ENCODE data around the gene ECPAS. TPM values are rescaled to one million over a fixed set of nuclear protein-coding genes. Genes with fewer than 3 reads are reported as not detected.
A peak's percentile ranks its signal among the peaks of the same experiment; 100 is the strongest.

The ECPAS gene
- total and polyA plus RNA-seq, 2 donors from 2014 or later: 28.1 to 83.7 TPM

DNA sequence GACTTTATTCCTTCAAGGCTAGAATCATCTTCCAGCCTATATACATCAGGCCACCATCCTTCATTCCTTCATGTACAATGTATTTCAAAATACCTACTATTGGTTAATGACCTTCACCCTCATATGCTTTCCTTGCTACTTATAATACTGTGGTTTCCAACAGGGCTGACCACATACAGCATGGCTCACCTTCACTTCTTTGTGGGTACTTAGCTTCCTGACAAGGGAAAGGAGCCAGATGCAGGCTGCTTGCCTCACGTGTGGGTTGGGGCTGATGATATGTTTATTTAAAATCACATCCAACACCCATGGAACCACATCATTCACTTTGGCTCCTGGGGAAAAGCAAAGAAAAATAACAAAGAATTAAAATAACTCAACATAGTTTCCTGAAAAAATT lies 90.2 kb downstream of the ECPAS start:
- Histone ChIP-seq H3K4me1 (ENCODE audit: control insufficient read depth in 2 of 3, insufficient read depth in 2 of 3, low read depth in 1 of 3, low read length in 3 of 3) (no peaks in the 10 kb centered on the region), H3K36me3 (ENCODE audit: control insufficient read depth in 2 of 3, insufficient read depth in 3 of 3, low read length in 3 of 3) (peaks cover 19 to 54% (median 43%) of the 10 kb centered on the region in 3 donors)
- intact Hi-C loops (cut with DNase I): no loop called here

DNA sequence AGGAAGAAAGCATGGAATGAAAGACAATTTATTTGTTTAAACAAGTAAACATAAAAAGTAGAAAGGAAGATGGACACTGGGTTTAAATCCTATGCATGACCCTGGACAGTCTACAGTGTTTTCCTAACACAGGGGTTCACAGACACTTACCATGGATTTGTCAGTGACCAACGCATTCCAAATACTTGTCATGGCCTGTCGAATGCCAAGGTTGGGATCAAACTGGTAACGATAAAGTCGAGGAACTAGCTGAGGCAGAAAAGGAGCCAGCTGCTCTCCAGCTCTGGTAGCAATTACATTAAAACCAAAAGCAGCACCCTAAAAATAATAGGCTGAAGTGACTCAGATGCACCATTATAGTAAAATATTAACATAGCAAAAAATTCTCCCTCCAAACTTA lies 94.8 kb downstream of the ECPAS start:
- TF ChIP-seq, protein P1, sequence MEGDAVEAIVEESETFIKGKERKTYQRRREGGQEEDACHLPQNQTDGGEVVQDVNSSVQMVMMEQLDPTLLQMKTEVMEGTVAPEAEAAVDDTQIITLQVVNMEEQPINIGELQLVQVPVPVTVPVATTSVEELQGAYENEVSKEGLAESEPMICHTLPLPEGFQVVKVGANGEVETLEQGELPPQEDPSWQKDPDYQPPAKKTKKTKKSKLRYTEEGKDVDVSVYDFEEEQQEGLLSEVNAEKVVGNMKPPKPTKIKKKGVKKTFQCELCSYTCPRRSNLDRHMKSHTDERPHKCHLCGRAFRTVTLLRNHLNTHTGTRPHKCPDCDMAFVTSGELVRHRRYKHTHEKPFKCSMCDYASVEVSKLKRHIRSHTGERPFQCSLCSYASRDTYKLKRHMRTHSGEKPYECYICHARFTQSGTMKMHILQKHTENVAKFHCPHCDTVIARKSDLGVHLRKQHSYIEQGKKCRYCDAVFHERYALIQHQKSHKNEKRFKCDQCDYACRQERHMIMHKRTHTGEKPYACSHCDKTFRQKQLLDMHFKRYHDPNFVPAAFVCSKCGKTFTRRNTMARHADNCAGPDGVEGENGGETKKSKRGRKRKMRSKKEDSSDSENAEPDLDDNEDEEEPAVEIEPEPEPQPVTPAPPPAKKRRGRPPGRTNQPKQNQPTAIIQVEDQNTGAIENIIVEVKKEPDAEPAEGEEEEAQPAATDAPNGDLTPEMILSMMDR (IDR thresholded peaks at IDR 0.05; ENCODE audit: borderline replicate concordance, extremely low read depth, insufficient read depth): no peak
- intact Hi-C loops (cut with DNase I): no loop called here
- H3K36me3 ChIP-seq (ENCODE audit: control insufficient read depth in 2 of 3, insufficient read depth in 3 of 3, low read length in 3 of 3): peaks cover 23 to 58% (median 50%) of the 10 kb centered on the region in 3 donors
- DNase-seq (no peak), FAIRE-seq (no peak)
- no peaks in the 10 kb centered on the region for H3K9me3 ChIP-seq (ENCODE audit: control insufficient read depth in 2 of 3, insufficient read depth in 1 of 3, low read length in 3 of 3)
- no peak overlapping the region for H3K9ac ChIP-seq (ENCODE audit: low read length in 3 of 3)
- H3K27ac ChIP-seq (ENCODE audit: low read depth in 2 of 2, low read length in 2 of 2): no peak overlapping the region
- no peaks in the 10 kb centered on the region for H3K4me1 ChIP-seq (ENCODE audit: control insufficient read depth in 2 of 3, insufficient read depth in 2 of 3, low read depth in 1 of 3, low read length in 3 of 3)
- H3K4me3 ChIP-seq (ENCODE audit: low read length in 3 of 3): no peak overlapping the region
- H3K27me3 ChIP-seq (ENCODE audit: control insufficient read depth, insufficient read depth, low read length): no peaks in the 10 kb centered on the region

More for the DNA sequence above, 90.2 kb downstream of the ECPAS start:
- Histone ChIP-seq H3K9ac (ENCODE audit: low read length in 3 of 3) (no peak overlapping the region), H3K4me3 (ENCODE audit: low read length in 3 of 3) (no peak overlapping the region), H3K27me3 (ENCODE audit: control insufficient read depth, insufficient read depth, low read length) (no peaks in the 10 kb centered on the region), H3K9me3 (ENCODE audit: control insufficient read depth in 2 of 3, insufficient read depth in 1 of 3, low read length in 3 of 3) (no peaks in the 10 kb centered on the region), H3K27ac (ENCODE audit: low read depth in 2 of 2, low read length in 2 of 2) (no peak overlapping the region)
- no peak for DNase-seq
- no peak for FAIRE-seq
- TF ChIP-seq, protein P1 (IDR thresholded peaks at IDR 0.05; ENCODE audit: borderline replicate concordance, extremely low read depth, insufficient read depth): no peak

DNA sequence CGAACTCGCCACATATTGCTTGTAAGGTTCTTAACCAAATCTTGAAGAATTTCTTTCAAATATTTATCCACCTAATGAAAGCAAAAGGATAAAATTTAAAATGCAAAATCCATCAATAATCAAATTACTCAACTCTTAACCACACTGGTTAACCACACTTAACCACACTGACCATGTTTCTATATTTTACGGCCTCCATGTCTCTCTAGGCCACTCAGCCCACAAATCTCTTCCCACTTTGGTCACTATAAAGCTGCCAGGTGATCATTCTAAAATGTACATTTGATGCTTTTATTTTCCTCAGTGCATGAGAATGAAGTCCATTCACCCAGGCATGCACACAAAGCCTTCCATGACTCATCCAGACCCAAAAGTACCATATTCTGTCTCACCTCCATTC lies 97.8 kb downstream of the ECPAS start:
- intact Hi-C loops (cut with DNase I): no loop called here
- H3K36me3 ChIP-seq (ENCODE audit: control insufficient read depth in 2 of 3, insufficient read depth in 3 of 3, low read length in 3 of 3): peaks cover 16 to 50% (median 42%) of the 10 kb centered on the region in 3 donors
- DNase-seq (no peak), FAIRE-seq (no peak)
- no peaks in the 10 kb centered on the region for H3K4me1 ChIP-seq (ENCODE audit: control insufficient read depth in 2 of 3, insufficient read depth in 2 of 3, low read depth in 1 of 3, low read length in 3 of 3)
- H3K9ac ChIP-seq (ENCODE audit: low read length in 3 of 3): no peak overlapping the region
- H3K4me3 ChIP-seq (ENCODE audit: low read length in 3 of 3): no peak overlapping the region
- TF ChIP-seq, protein P1 (IDR thresholded peaks at IDR 0.05; ENCODE audit: borderline replicate concordance, extremely low read depth, insufficient read depth): no peak
- H3K27me3 ChIP-seq (ENCODE audit: control insufficient read depth, insufficient read depth, low read length): no peaks in the 10 kb centered on the region
- no peaks in the 10 kb centered on the region for H3K9me3 ChIP-seq (ENCODE audit: control insufficient read depth in 2 of 3, insufficient read depth in 1 of 3, low read length in 3 of 3)
- no peak overlapping the region for H3K27ac ChIP-seq (ENCODE audit: low read depth in 2 of 2, low read length in 2 of 2)

DNA sequence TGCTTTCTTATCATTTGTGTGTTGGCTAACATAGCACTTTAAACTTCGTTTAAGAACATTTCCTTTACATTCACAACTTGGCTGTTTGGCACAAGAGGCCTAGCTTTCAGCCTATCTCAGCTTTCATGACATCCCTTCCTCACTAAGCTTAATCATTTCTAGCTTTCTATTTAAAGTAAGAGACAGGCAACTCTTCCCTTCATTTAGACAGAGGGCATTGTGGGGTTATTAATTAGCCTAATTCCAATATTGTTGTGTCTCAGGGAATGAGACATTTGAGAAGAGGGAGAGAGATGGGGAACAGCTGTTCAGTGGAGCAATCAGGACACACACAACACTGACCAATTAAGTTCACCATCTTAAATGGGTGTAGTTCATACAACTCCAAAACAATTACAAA lies 103.2 kb downstream of the ECPAS start:
- Histone ChIP-seq H3K4me1 (ENCODE audit: control insufficient read depth in 2 of 3, insufficient read depth in 2 of 3, low read depth in 1 of 3, low read length in 3 of 3) (no peaks in the 10 kb centered on the region), H3K9me3 (ENCODE audit: control insufficient read depth in 2 of 3, insufficient read depth in 1 of 3, low read length in 3 of 3) (no peaks in the 10 kb centered on the region), H3K36me3 (ENCODE audit: control insufficient read depth in 2 of 3, insufficient read depth in 3 of 3, low read length in 3 of 3) (peaks cover 0 to 19% (median 12%) of the 10 kb centered on the region in 3 donors), H3K4me3 (ENCODE audit: low read length in 3 of 3) (no peak overlapping the region), H3K9ac (ENCODE audit: low read length in 3 of 3) (no peak overlapping the region), H3K27ac (ENCODE audit: low read depth in 2 of 2, low read length in 2 of 2) (no peak overlapping the region), H3K27me3 (ENCODE audit: control insufficient read depth, insufficient read depth, low read length) (no peaks in the 10 kb centered on the region)
- FAIRE-seq (no peak), DNase-seq (peak in 2 of 5 donors; percentile 52 to 68)
- TF ChIP-seq, protein P1 (IDR thresholded peaks at IDR 0.05; ENCODE audit: borderline replicate concordance, extremely low read depth, insufficient read depth): no peak
- intact Hi-C loops (cut with DNase I): no loop called here

All from kidney (tissue), 14 donors.